ENCODE measurements around the gene MEI1.

DNA sequence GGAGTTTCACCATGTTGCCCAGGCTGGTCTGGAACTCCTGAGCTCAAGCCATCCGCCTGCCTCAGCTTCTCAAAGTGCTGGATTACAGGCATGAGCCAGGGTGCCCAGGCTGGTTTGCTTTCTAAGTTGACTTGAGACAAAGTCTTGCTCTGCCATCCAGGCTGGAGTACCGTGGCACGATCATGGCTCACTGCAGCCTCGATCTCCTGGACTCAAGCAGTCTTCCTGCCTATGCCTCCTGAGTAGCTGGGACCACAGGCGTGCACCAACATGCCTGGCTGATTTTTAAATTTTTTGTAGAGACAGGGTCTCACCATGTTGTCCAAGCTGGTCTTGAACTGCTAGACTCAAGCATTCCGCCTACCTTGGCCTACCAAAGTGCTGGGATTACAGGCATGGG is 41.6 kb upstream of the MEI1 start:
- TF ChIP-seq, protein P1, sequence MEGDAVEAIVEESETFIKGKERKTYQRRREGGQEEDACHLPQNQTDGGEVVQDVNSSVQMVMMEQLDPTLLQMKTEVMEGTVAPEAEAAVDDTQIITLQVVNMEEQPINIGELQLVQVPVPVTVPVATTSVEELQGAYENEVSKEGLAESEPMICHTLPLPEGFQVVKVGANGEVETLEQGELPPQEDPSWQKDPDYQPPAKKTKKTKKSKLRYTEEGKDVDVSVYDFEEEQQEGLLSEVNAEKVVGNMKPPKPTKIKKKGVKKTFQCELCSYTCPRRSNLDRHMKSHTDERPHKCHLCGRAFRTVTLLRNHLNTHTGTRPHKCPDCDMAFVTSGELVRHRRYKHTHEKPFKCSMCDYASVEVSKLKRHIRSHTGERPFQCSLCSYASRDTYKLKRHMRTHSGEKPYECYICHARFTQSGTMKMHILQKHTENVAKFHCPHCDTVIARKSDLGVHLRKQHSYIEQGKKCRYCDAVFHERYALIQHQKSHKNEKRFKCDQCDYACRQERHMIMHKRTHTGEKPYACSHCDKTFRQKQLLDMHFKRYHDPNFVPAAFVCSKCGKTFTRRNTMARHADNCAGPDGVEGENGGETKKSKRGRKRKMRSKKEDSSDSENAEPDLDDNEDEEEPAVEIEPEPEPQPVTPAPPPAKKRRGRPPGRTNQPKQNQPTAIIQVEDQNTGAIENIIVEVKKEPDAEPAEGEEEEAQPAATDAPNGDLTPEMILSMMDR (IDR thresholded peaks at IDR 0.05; ENCODE audit: low read depth, low read length), result no peak
- TF ChIP-seq EZH2phosphoT487 (IDR thresholded peaks at IDR 0.05; ENCODE audit: low read depth), result no peak

All from OCI-LY3 (cell line).